WTC11 (cell line): ENCODE data around the gene UGT1A5.

Source experiments
- CTCF ChIP-seq: fragments of 200-600 bp; IDR thresholded peaks from 2 replicates; pipeline ENCODE4 v1.8.0; 2022; ENCODE audit warnings: antibody characterized with exemption
- E2F1 ChIP-seq: sonication (generic); formaldehyde crosslinking; IDR thresholded peaks from 2 replicates; pipeline ENCODE4 v1.8.0; 2022; ENCODE audit warnings: mild to moderate bottlenecking, missing genetic modification reagents
- E2F4 ChIP-seq: sonication (generic); formaldehyde crosslinking; IDR thresholded peaks from 2 replicates; pipeline ENCODE4 v1.8.1; 2022; ENCODE audit warnings: low read depth, mild to moderate bottlenecking, moderate library complexity, missing genetic modification reagents, borderline replicate concordance
- E2F5 ChIP-seq: sonication (generic); formaldehyde crosslinking; IDR thresholded peaks from 2 replicates; pipeline ENCODE4 v1.8.1; 2022; ENCODE audit warnings: mild to moderate bottlenecking, moderate library complexity, missing genetic modification reagents
- FOXJ3 ChIP-seq: sonication (generic); formaldehyde crosslinking; IDR thresholded peaks from 2 replicates; pipeline ENCODE4 v1.9.0; 2021; ENCODE audit warnings: missing genetic modification reagents, mild to moderate bottlenecking, borderline replicate concordance
- FOXK1 ChIP-seq: sonication (generic); formaldehyde crosslinking; IDR thresholded peaks from 2 replicates; pipeline ENCODE4 v1.8.0; 2022; ENCODE audit warnings: mild to moderate bottlenecking, moderate library complexity, missing genetic modification reagents
- IRF1 ChIP-seq: sonication (generic); formaldehyde crosslinking; IDR thresholded peaks from 2 replicates; pipeline ENCODE4 v1.8.0; 2023; ENCODE audit warnings: missing genetic modification reagents
- JUN ChIP-seq: sonication (generic); formaldehyde crosslinking; IDR thresholded peaks from 2 replicates; pipeline ENCODE4 v1.8.0; 2023; ENCODE audit warnings: mild to moderate bottlenecking, missing genetic modification reagents
- MAX ChIP-seq: sonication (generic); formaldehyde crosslinking; IDR thresholded peaks from 2 replicates; pipeline ENCODE4 v1.8.0; 2022; ENCODE audit warnings: mild to moderate bottlenecking, missing genetic modification reagents
- NFYB ChIP-seq: sonication (generic); formaldehyde crosslinking; conservative IDR thresholded peaks from 2 replicates; pipeline ENCODE4 v1.8.0; 2022; ENCODE audit warnings: low read depth, missing genetic modification reagents
- SP1 ChIP-seq: sonication (generic); formaldehyde crosslinking; conservative IDR thresholded peaks from 2 replicates; pipeline ENCODE4 v1.8.1; 2022; ENCODE audit warnings: missing genetic modification reagents
- TEAD4 ChIP-seq: sonication (generic); formaldehyde crosslinking; IDR thresholded peaks from 2 replicates; pipeline ENCODE4 v1.8.0; 2022; ENCODE audit warnings: mild to moderate bottlenecking, missing genetic modification reagents
- ZNF416 ChIP-seq: fragments of 250-450 bp; sonication (Bioruptor Pico); IDR thresholded peaks from 2 replicates; pipeline ENCODE4 v1.9.0; 2021; ENCODE audit warnings: mild to moderate bottlenecking, inconsistent platforms

GRCh38 chr2:233689501-233689900 is 23.2 kb upstream of the UGT1A5 start:
- no peak for TF ChIP-seq NFYB (CRISPR knock-in tag)
- TF ChIP-seq CTCF = no peak
- TF ChIP-seq E2F1 (CRISPR knock-in tag) = no peak
- no peak for TF ChIP-seq TEAD4 (CRISPR knock-in tag)
- no peak for TF ChIP-seq E2F4 (CRISPR knock-in tag)
- TF ChIP-seq FOXK1 (CRISPR knock-in tag) = no peak
- TF ChIP-seq SP1 (CRISPR knock-in tag) = no peak
- TF ChIP-seq IRF1 (CRISPR knock-in tag) = no peak
- no peak for TF ChIP-seq FOXJ3 (CRISPR knock-in tag)
- no peak for TF ChIP-seq ZNF416
- no peak for TF ChIP-seq E2F5 (CRISPR knock-in tag)
- no peak for TF ChIP-seq JUN
- no peak for TF ChIP-seq MAX (CRISPR knock-in tag)
